KMS-11 (cell line): ENCODE measurements around the gene TAB2.

ENCODE experiments used
- H2AFZ ChIP-seq: fragments of 200-600 bp; sonication (generic); 2 replicates; pipeline ENCODE4 v1.6.1; 2016; ENCODE audit warnings: antibody characterized with exemption, mixed run types, low read depth
- H3K27ac ChIP-seq: fragments of 200-600 bp; sonication (generic); 2 replicates; pipeline ENCODE4 v1.6.1; 2016; ENCODE audit warnings: mild to moderate bottlenecking, mixed run types
- H3K27me3 ChIP-seq: fragments of 200-600 bp; sonication (generic); 2 replicates; pipeline ENCODE4 v1.6.1; 2017; ENCODE audit warnings: mild to moderate bottlenecking, low read depth, mixed run types, moderate library complexity; ENCODE audit not compliant: insufficient read depth
- H3K36me3 ChIP-seq: fragments of 200-600 bp; sonication (generic); 2 replicates; pipeline ENCODE4 v1.6.1; 2017; ENCODE audit warnings: mild to moderate bottlenecking, mixed run types; ENCODE audit not compliant: insufficient read depth
- H3K4me1 ChIP-seq: fragments of 200-600 bp; sonication (generic); 2 replicates; pipeline ENCODE4 v1.6.1; 2016; ENCODE audit warnings: mild to moderate bottlenecking, low read depth, mixed run types; ENCODE audit not compliant: poor library complexity, severe bottlenecking
- H3K4me2 ChIP-seq: fragments of 200-600 bp; sonication (generic); 2 replicates; pipeline ENCODE4 v1.7.0; 2016; ENCODE audit warnings: mild to moderate bottlenecking, mixed run types
- H3K4me3 ChIP-seq: fragments of 200-600 bp; sonication (generic); IDR thresholded peaks from 2 replicates; pipeline ENCODE4 v1.6.1; 2017; ENCODE audit warnings: low read depth, low read length, mixed read lengths; ENCODE audit not compliant: insufficient read depth
- H3K79me2 ChIP-seq: fragments of 200-600 bp; sonication (generic); 2 replicates; pipeline ENCODE4 v1.6.1; 2016; ENCODE audit warnings: low read depth, mixed run types; ENCODE audit not compliant: insufficient read depth
- H3K9ac ChIP-seq: fragments of 200-600 bp; sonication (generic); 2 replicates; pipeline ENCODE4 v1.6.1; 2016; ENCODE audit warnings: mild to moderate bottlenecking, mixed run types
- H4K20me1 ChIP-seq: fragments of 200-600 bp; sonication (generic); 2 replicates; pipeline ENCODE4 v1.6.1; 2016; ENCODE audit warnings: mild to moderate bottlenecking, mixed run types; ENCODE audit not compliant: insufficient read depth
- CTCF ChIP-seq: fragments of 200-600 bp; sonication (generic); conservative IDR thresholded peaks from 2 replicates; pipeline ENCODE4 v1.6.1; 2017; ENCODE audit warnings: low read depth, mild to moderate bottlenecking, antibody characterized with exemption, low read length, moderate library complexity, mixed read lengths

Gene TAB2

DNA sequence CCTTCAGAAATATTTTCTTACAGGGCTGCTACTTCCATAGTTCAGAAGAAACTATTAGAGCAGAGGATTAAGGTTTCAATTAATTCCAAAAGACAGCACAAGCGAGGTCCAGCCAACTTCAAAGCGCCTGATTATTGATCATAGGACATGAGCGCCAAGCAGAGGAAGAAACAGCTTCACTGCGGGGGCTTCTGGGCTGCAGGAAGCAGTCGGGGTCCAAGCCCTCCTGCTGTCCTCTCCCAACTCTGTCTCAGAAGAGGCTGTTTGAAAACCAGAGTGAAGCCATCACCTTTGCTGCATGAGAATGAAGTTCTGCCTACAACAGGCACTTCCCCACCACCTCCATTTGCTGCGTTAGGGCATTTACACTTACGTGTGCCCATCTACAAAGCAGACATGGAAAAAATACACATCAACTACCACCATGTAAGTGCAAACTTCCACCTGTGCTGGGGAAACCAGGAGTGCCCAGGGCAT lies 106.5 kb downstream of the TAB2 start:
- no peak for TF ChIP-seq CTCF
- H3K4me1 ChIP-seq = peaks cover 13% of the 10 kb centered on the region
- H3K27ac ChIP-seq = no peak overlapping the region
- no peak overlapping the region for H3K4me3 ChIP-seq
- no peaks in the 10 kb centered on the region for H3K27me3 ChIP-seq
- H2AFZ ChIP-seq = peak overlapping the region; percentile 8; the same call in 1 of the 2 replicates
- no peak overlapping the region for H3K9ac ChIP-seq
- H4K20me1 ChIP-seq = no peaks in the 10 kb centered on the region
- H3K4me2 ChIP-seq = peak overlapping the region; percentile 25
- H3K36me3 ChIP-seq = no peaks in the 10 kb centered on the region
- no peaks in the 10 kb centered on the region for H3K79me2 ChIP-seq

- peaks cover 13% of the 10 kb centered on the region for H3K4me1 ChIP-seq
- no peaks in the 10 kb centered on the region for H4K20me1 ChIP-seq
- no peak overlapping the region for H2AFZ ChIP-seq
- no peaks in the 10 kb centered on the region for H3K27me3 ChIP-seq
- TF ChIP-seq CTCF = no peak
- no peak overlapping the region for H3K9ac ChIP-seq
- H3K4me2 ChIP-seq = no peak overlapping the region
- H3K4me3 ChIP-seq = no peak overlapping the region
- no peak overlapping the region for H3K27ac ChIP-seq
- H3K79me2 ChIP-seq = no peaks in the 10 kb centered on the region
- no peaks in the 10 kb centered on the region for H3K36me3 ChIP-seq
Observed at GRCh38 chr6:149425224-149425623, 107.7 kb downstream of the TAB2 start.

- Histone ChIP-seq H3K4me2 (no peak overlapping the region), H2AFZ (no peak overlapping the region), H3K9ac (no peak overlapping the region), H3K27ac (no peak overlapping the region), H3K36me3 (no peaks in the 10 kb centered on the region), H4K20me1 (no peaks in the 10 kb centered on the region), H3K79me2 (no peaks in the 10 kb centered on the region), H3K27me3 (no peaks in the 10 kb centered on the region), H3K4me1 (peaks cover 13% of the 10 kb centered on the region), H3K4me3 (no peak overlapping the region)
- no peak for TF ChIP-seq CTCF
Observed at GRCh38 chr6:149425754-149426153, 108.2 kb downstream of the TAB2 start.

DNA sequence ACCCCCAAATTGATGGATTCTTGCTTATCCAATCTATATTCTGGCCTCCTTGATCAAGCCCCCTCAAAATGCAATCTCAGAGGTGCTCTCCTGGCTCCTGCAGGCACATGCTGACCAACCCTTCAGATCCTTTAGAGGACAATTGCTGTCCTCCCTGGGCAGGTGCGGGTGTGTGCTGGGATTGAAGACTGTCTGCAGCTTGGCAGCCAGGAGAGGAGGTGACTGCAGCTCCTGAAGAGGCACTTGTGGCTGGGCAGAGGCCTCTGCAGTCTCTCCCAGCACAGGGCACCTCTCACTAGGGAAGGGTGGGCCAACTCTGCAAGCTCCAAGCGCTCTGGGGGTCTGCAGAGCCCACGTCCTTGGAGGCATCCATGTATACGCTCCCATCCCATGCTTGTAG lies 111.1 kb downstream of the TAB2 start:
- Histone ChIP-seq H3K4me3 (no peak overlapping the region), H3K27me3 (no peaks in the 10 kb centered on the region), H3K79me2 (no peaks in the 10 kb centered on the region), H4K20me1 (no peaks in the 10 kb centered on the region), H3K4me1 (peaks cover 15% of the 10 kb centered on the region), H3K9ac (no peak overlapping the region), H3K27ac (no peak overlapping the region), H3K4me2 (no peak overlapping the region), H3K36me3 (no peaks in the 10 kb centered on the region), H2AFZ (no peak overlapping the region)
- TF ChIP-seq CTCF = no peak
